Mesendoderm (in vitro differentiated cells): Measurements from ENCODE around the gene USH2A.
A peak's percentile ranks its signal among the peaks of the same experiment; 100 is the strongest.

Experiments
- DNase-seq: peaks from one replicate; pipeline ENCODE4 v3.0.0; 2013
- H2AK5ac ChIP-seq: 2 replicates; pipeline ENCODE4 v1.6.1; 2013; ENCODE audit warnings: low read length, inconsistent platforms
- H2BK120ac ChIP-seq: 2 replicates; pipeline ENCODE4 v1.6.1; 2013; ENCODE audit warnings: low read depth, mild to moderate bottlenecking, low read length, moderate library complexity, mixed read lengths
- H2BK15ac ChIP-seq: replicated peaks from 2 replicates; pipeline ENCODE4 v1.6.1; 2013; ENCODE audit warnings: low read depth, mild to moderate bottlenecking, moderate library complexity
- H2BK5ac ChIP-seq: 2 replicates; pipeline ENCODE4 v1.6.1; 2013; ENCODE audit warnings: low read length, inconsistent platforms
- H3K18ac ChIP-seq: 2 replicates; pipeline ENCODE4 v1.6.1; 2013; ENCODE audit warnings: mild to moderate bottlenecking, low read length, mixed read lengths
- H3K23ac ChIP-seq: one replicate; pipeline ENCODE4 v1.6.1; 2013; ENCODE audit warnings: low read length
- H3K27ac ChIP-seq: 2 replicates; pipeline ENCODE4 v1.5.1; 2013; ENCODE audit warnings: low read depth, mild to moderate bottlenecking, inconsistent platforms, low read length, moderate library complexity
- H3K27me3 ChIP-seq: 2 replicates; pipeline ENCODE4 v1.6.1; 2013; ENCODE audit warnings: low read length, control low read depth, mild to moderate bottlenecking, inconsistent platforms; ENCODE audit not compliant: insufficient read depth, poor library complexity
- H3K36me3 ChIP-seq: 2 replicates; pipeline ENCODE4 v1.6.1; 2013; ENCODE audit warnings: low read length, inconsistent platforms; ENCODE audit not compliant: control insufficient read depth, insufficient read depth
- H3K4ac ChIP-seq: one replicate; pipeline ENCODE4 v1.6.1; 2013; ENCODE audit warnings: low read depth, mild to moderate bottlenecking, low read length, moderate library complexity
- H3K4me1 ChIP-seq: 2 replicates; pipeline ENCODE4 v1.6.1; 2013; ENCODE audit warnings: low read depth, low read length, inconsistent platforms; ENCODE audit not compliant: control insufficient read depth
- H3K4me2 ChIP-seq: 2 replicates; pipeline ENCODE4 v1.6.1; 2013; ENCODE audit warnings: low read length
- H3K4me3 ChIP-seq: 2 replicates; pipeline ENCODE4 v1.5.1; 2013; ENCODE audit warnings: mild to moderate bottlenecking, low read length
- H3K56ac ChIP-seq: one replicate; pipeline ENCODE4 v1.6.1; 2013; ENCODE audit warnings: low read length
- H3K79me1 ChIP-seq: 2 replicates; pipeline ENCODE4 v1.6.1; 2013; ENCODE audit warnings: low read length, inconsistent platforms
- H3K79me2 ChIP-seq: 2 replicates; pipeline ENCODE4 v1.6.1; 2013; ENCODE audit warnings: mild to moderate bottlenecking, low read length; ENCODE audit not compliant: control insufficient read depth, insufficient read depth
- H3K9ac ChIP-seq: 2 replicates; pipeline ENCODE4 v1.6.1; 2013; ENCODE audit warnings: low read length, inconsistent platforms
- H4K5ac ChIP-seq: one replicate; pipeline ENCODE4 v1.6.1; 2013; ENCODE audit warnings: low read length
- H4K8ac ChIP-seq: one replicate; pipeline ENCODE4 v1.6.1; 2013; ENCODE audit warnings: low read depth, mild to moderate bottlenecking, control low read depth, low read length, moderate library complexity
- WGBS: extraction: QIAGEN DNeasy Blood & Tissue Kit; methylation state at CpG from one replicate; pipeline ENCODE4 v1.1.7; 2013; ENCODE audit warnings: low lambda C conversion rate, missing lambda C conversion rate; ENCODE audit not compliant: insufficient coverage; ENCODE audit errors: extremely low coverage; 5-methylcytosine and 5-hydroxymethylcytosine counted together

USH2A gene

DNA sequence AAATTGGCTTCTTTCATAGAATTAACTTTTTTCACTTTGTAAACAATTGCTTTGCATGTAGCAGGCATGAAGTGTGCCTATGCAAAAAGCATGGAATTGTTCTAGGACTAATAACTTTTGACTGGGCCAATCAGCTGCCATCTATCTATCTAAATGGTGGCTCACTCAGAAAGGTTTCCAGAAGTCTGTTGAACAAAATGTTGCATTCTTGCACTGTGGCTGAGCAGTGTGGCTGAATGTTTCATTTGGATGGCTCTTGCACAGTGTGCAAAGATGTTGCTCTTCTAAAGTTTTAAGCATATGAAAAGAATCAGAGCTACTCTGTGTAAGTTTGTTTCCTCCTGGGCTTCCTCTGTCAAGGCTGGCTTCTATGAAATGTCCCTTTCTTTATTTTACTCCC lies 642.6 kb downstream of the USH2A start:
- H3K27ac ChIP-seq = no peak overlapping the region
- no peak overlapping the region for H3K9ac ChIP-seq
- H3K27me3 ChIP-seq = no peaks in the 10 kb centered on the region
- no peaks in the 10 kb centered on the region for H3K79me1 ChIP-seq
- H3K36me3 ChIP-seq = no peaks in the 10 kb centered on the region
- no peak overlapping the region for H2BK15ac ChIP-seq
- H4K5ac ChIP-seq = no peak overlapping the region
- H2BK5ac ChIP-seq = no peak overlapping the region
- no peaks in the 10 kb centered on the region for H3K79me2 ChIP-seq
- no peak overlapping the region for H4K8ac ChIP-seq
- no peak overlapping the region for H3K23ac ChIP-seq
- H3K56ac ChIP-seq = no peak overlapping the region
- no peak overlapping the region for H3K18ac ChIP-seq
- no peak overlapping the region for H3K4ac ChIP-seq
- no peak overlapping the region for H3K4me2 ChIP-seq
- H3K4me3 ChIP-seq = no peak overlapping the region
- no peak overlapping the region for H2AK5ac ChIP-seq
- no peak overlapping the region for H2BK120ac ChIP-seq
- DNase-seq = no peak
- no peaks in the 10 kb centered on the region for H3K4me1 ChIP-seq

DNA sequence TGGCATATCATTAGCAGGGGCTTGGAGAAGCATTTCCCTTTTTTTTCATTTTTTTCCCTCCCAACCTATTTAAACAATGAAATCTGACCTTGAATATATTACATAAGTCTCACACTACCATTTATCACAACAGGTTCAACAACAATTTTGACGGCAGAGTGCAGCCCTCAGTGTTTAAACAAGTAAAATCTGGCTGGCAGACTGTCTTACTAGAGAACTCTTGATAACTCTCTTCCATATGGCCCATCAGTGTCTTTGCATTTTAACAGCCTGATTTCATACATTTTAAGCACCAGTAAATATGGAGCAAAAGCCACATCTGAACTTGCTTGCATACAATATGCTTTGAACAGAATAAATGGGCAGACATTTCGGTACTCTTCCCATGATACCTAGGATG lies 643.1 kb downstream of the USH2A start:
- Histone ChIP-seq H3K9ac (no peak overlapping the region), H3K27me3 (no peaks in the 10 kb centered on the region), H4K8ac (no peak overlapping the region), H3K23ac (no peak overlapping the region), H3K56ac (no peak overlapping the region), H3K4ac (no peak overlapping the region), H3K4me3 (no peak overlapping the region), H3K79me1 (no peaks in the 10 kb centered on the region), H4K5ac (no peak overlapping the region), H3K18ac (no peak overlapping the region), H2BK15ac (no peak overlapping the region), H2AK5ac (no peak overlapping the region), H2BK120ac (no peak overlapping the region), H3K79me2 (no peaks in the 10 kb centered on the region), H2BK5ac (no peak overlapping the region), H3K27ac (no peak overlapping the region), H3K36me3 (no peaks in the 10 kb centered on the region), H3K4me2 (no peak overlapping the region), H3K4me1 (no peaks in the 10 kb centered on the region)
- DNase-seq = no peak
- no CpG with 5 or more reads among the region's 2 CpGs for WGBS

DNA sequence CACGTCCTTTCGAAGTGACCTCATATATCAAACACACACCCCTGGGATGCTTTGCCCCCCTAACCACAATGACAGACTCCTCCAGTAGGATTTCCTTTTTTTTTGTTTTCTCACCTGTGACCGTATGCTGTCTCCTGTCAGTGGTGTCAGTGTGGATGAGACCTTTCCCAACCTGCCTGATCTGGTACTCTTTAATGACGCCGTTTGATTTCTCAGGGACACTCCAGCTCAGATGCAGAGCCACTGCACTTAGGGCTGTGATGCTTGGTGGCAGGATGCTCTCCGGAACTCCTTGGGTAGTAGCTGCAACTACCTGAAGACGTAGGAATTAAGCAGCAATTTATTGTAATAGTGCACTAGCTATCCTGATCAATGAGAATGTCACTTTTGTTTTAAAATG lies 643.5 kb downstream of the USH2A start:
- H3K18ac ChIP-seq = no peak overlapping the region
- no CpG with 5 or more reads among the region's 7 CpGs for WGBS
- H2BK5ac ChIP-seq = no peak overlapping the region
- no peak overlapping the region for H3K56ac ChIP-seq
- no peak overlapping the region for H3K9ac ChIP-seq
- no peaks in the 10 kb centered on the region for H3K36me3 ChIP-seq
- no peak overlapping the region for H2BK15ac ChIP-seq
- H3K4me2 ChIP-seq = no peak overlapping the region
- H4K5ac ChIP-seq = no peak overlapping the region
- no peak overlapping the region for H2AK5ac ChIP-seq
- no peak overlapping the region for H3K27ac ChIP-seq
- H2BK120ac ChIP-seq = no peak overlapping the region
- no peaks in the 10 kb centered on the region for H3K4me1 ChIP-seq
- H3K4ac ChIP-seq = no peak overlapping the region
- no peak overlapping the region for H3K4me3 ChIP-seq
- DNase-seq = no peak
- H4K8ac ChIP-seq = no peak overlapping the region
- H3K27me3 ChIP-seq = peaks cover 2% of the 10 kb centered on the region
- H3K79me1 ChIP-seq = no peaks in the 10 kb centered on the region
- no peak overlapping the region for H3K23ac ChIP-seq
- no peaks in the 10 kb centered on the region for H3K79me2 ChIP-seq

DNA sequence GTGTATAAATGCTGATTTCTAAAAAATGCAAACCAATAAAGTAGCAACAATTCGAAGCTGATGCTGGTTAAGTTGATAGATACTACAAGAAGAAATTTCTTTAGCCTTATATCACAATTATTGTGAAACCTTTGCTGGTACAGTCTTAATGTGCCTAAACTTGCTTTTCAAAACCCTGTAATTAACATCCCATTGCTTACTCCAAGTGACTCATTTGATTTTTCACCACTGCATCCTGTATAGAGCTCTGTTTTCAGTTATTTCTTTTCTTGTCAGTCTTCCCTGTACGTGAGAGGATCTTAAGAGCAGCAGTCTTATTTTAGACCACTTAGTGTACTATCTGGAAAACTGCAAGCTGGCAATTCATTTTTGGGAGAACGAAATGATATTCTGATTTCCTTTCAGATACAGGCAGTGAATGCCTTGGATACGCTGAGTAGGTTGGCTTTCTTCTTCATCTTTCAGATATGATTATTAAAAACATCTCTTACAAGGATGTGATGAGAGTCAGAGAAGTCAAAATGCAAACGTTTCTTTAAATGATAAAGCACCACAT lies 645.8 kb downstream of the USH2A start:
- Histone ChIP-seq H2BK5ac (no peak overlapping the region), H2BK120ac (no peak overlapping the region), H3K79me1 (no peaks in the 10 kb centered on the region), H3K18ac (peak overlapping the region; percentile 39), H3K9ac (no peak overlapping the region), H3K4ac (no peak overlapping the region), H2AK5ac (no peak overlapping the region), H3K27ac (no peak overlapping the region), H3K4me2 (no peak overlapping the region), H3K56ac (no peak overlapping the region), H3K27me3 (peaks cover 2% of the 10 kb centered on the region), H3K23ac (no peak overlapping the region), H3K79me2 (no peaks in the 10 kb centered on the region), H3K4me3 (no peak overlapping the region), H3K36me3 (no peaks in the 10 kb centered on the region), H4K5ac (no peak overlapping the region), H3K4me1 (no peaks in the 10 kb centered on the region), H2BK15ac (no peak overlapping the region), H4K8ac (no peak overlapping the region)
- WGBS = no CpG with 5 or more reads among the region's 5 CpGs
- no peak for DNase-seq

DNA sequence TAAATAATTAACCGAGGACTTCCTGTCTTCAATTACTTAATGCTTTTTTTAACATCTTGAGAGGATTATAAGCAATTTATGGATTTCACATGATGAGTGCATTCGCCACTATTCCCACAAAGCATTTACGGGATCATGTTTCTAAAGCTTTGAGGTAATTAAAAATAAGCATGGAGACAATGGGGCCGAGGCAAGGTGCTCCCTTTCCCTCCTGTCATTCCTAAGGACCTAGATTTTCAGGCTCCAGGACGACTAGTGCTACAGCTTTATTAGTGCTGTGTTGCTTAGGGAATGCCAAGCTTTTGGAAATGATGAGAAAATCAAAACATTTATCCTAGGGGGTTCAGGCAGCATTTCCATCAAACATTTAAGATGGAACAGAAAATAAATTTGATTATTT lies 646.9 kb downstream of the USH2A start:
- Histone ChIP-seq H3K56ac (no peak overlapping the region), H3K23ac (no peak overlapping the region), H2BK5ac (no peak overlapping the region), H2BK15ac (no peak overlapping the region), H3K4ac (no peak overlapping the region), H3K27ac (no peak overlapping the region), H3K9ac (no peak overlapping the region), H3K79me2 (no peaks in the 10 kb centered on the region), H4K8ac (no peak overlapping the region), H3K36me3 (no peaks in the 10 kb centered on the region), H3K79me1 (no peaks in the 10 kb centered on the region), H2BK120ac (no peak overlapping the region), H2AK5ac (no peak overlapping the region), H3K4me2 (no peak overlapping the region), H3K18ac (no peak overlapping the region), H3K27me3 (peaks cover 2% of the 10 kb centered on the region), H4K5ac (no peak overlapping the region), H3K4me1 (no peaks in the 10 kb centered on the region), H3K4me3 (no peak overlapping the region)
- DNase-seq = peak; percentile 10
- no CpG with 5 or more reads among the region's 5 CpGs for WGBS

DNA sequence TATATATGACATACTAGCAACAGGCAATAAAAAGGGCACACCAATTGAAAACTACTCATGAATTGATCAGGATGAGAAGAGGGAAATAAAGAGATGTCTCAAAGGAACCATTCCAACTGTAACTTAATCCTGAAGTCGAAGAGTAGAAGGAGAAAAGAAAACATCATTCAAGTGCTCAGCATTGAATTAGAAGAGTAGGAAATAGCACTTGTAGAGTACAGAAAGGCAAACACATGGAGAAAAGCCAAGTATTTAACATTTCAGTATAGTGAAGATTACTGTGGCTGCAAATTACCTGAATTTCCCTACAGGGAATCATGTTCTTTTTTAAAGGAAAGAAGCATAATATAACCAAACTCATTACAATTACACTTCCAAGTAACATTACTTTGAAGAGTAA lies 651.1 kb downstream of the USH2A start:
- Histone ChIP-seq H3K27me3 (peaks cover 2% of the 10 kb centered on the region), H3K9ac (no peak overlapping the region), H2AK5ac (no peak overlapping the region), H4K8ac (no peak overlapping the region), H3K27ac (no peak overlapping the region), H2BK5ac (no peak overlapping the region), H3K56ac (no peak overlapping the region), H2BK15ac (no peak overlapping the region), H3K23ac (no peak overlapping the region), H3K4ac (no peak overlapping the region), H3K36me3 (no peaks in the 10 kb centered on the region), H3K18ac (no peak overlapping the region), H3K79me1 (no peaks in the 10 kb centered on the region), H3K4me2 (no peak overlapping the region), H3K4me1 (no peaks in the 10 kb centered on the region), H3K4me3 (no peak overlapping the region), H4K5ac (no peak overlapping the region), H3K79me2 (no peaks in the 10 kb centered on the region), H2BK120ac (no peak overlapping the region)
- DNase-seq = no peak
- no CpG with 5 or more reads among the region's 1 CpG for WGBS
